Hematopoietic multipotent progenitor cell treated with erythropoietin and hydrocortisone succinate and interleukin-3 and kit ligand, for 4 days (in vitro differentiated cells): ENCODE data around the gene SNRPD3.
A peak's percentile ranks its signal among the peaks of the same experiment; 100 is the strongest.
"Not testable (repeated sequence)": the region's sequence is repeated elsewhere in the genome, so short reads cannot be mapped to it uniquely, and the experiment has no call there.

Source experiments
- DNase-seq: peaks from one replicate; pipeline ENCODE4 v3.0.0-alpha.2; 2015

The SNRPD3 gene

GRCh38 chr22:24592851-24593558, 37.2 kb downstream of the SNRPD3 start, which contains the start of gene LRRC75B:
Gene LRRC75B, minus strand, starts transcription at chr22:24593073. Its CDS starts 34 bp downstream, at chr22:24593039.
- DNase-seq, result peak; percentile 94

DNA sequence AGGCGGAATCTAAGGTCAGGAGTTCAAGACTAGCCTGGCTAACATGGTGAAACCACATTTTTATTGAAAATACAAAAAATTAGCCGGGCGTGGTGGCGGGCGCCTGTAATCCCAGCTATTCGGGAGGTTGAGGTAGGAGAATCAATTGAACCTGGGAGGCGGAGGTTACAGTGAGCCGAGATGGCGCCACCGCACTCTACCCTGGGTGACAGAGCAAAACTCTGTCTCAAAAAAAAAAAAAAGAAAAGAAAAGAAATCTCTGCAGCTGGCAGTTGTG, 37.7 kb downstream of the SNRPD3 start:
- not testable (repeated sequence) for DNase-seq

GRCh38 chr22:24593836-24594568, 38.2 kb downstream of the SNRPD3 start:
- peak; percentile 15 for DNase-seq

GRCh38 chr22:24594569-24595120, 38.8 kb downstream of the SNRPD3 start:
- no peak for DNase-seq

GRCh38 chr22:24595228-24595627, 39.4 kb downstream of the SNRPD3 start:
- DNase-seq, result no peak

DNA sequence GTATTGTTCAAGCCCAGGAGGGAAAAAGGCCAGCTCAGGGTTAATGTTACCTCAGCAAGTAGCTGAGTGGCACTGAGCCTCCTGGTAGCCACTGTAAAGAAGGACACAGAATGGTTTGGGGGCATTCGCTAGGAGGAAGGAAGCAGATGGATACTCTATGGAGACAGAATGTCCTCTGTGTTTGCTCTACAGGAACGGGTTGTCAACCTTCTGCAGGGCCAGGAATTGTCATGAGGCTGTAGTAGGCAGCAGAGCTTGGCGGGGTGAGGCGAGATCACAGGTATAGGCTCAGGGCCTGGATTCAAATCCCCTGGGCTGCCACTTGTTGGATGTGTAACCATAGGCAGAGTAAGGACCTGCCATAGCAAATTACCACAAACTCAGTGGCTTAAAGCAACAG, 40.1 kb downstream of the SNRPD3 start:
- no peak for DNase-seq

GRCh38 chr22:24597076-24597475, 41.3 kb downstream of the SNRPD3 start:
- not testable (repeated sequence) for DNase-seq

DNA sequence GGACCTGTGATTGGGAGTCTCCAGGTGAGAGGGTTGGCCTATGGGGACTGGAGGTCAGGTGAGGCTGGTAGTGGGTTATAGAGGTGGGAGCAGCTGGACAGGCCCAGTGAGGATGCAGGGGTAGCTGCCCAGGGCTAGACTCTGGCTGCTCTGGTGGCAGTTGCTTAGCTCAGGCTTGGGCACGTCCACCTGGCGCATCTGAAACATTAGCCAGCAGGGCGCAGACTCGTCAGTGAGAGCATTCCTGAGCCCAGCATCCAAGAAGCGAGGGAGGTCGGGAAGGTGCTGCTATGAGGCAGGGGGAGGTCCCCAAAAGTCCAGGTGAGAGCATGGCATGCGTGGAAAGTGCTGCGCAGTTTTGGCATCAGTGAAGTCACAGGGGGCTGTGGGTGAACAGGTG, 43.7 kb downstream of the SNRPD3 start:
- no peak for DNase-seq

GRCh38 chr22:24599958-24600715, 44.3 kb downstream of the SNRPD3 start:
- peak; percentile 62 for DNase-seq

DNA sequence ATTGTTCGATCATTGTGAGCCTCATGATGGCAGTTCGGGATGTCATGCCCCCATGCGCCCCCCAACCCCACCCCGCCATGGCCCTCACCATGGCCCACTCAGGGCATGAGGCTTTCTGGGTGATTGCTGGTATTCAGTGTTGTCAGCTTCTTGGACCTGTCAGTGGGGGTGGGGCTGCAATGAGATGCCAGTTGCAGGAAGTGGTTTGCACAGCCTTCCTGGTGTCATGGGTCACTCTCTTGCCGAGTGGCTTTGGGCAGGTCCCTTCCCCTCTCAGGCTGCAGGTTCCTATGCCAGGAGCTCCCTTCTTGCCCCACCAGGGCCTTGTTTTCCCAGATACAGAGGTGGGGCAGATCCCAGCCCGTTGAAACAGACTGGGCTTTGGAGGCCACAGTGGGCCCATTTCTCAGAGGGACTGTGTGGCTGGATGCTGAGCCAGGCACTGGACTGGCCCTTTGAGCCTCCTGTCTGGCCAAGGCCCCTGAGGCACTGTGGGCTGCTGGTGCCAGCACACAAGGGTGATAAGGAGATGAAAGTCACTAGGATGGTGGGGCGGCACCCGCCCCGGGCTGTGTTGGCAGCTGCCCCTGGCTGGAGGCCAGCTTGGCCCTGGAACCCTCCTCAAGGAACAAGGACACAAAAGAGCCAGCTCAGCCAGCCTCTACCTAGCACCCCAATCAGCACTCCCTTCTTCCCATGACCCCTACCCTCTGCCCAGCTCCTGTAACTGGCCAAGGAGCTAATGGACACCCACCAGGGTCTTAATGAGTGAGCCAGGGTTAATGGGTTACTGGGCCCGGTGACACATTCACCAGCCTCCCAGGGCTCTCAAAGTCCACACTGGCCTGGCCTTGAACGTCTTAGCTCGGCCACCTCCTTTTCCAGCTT, 45.7 kb downstream of the SNRPD3 start:
- peak; percentile 91 for DNase-seq

- not testable (repeated sequence) for DNase-seq
These were observed 46.4 kb downstream of the SNRPD3 start for GRCh38 chr22:24602105-24602749.

- peak; percentile 44 for DNase-seq
These were observed 47.3 kb downstream of the SNRPD3 start, which contains the start of gene GGT1 for GRCh38 chr22:24602847-24603769. Gene GGT1, plus strand, starts transcription at chr22:24603193. Its CDS starts 7,889 bp downstream, at chr22:24611082.

- DNase-seq, result peak; percentile 64
These were observed 48.2 kb downstream of the SNRPD3 start for GRCh38 chr22:24603770-24604629.

- DNase-seq, result not testable (repeated sequence)
These were observed 50.5 kb downstream of the SNRPD3 start for GRCh38 chr22:24606340-24606739.

- DNase-seq, result peak; percentile 79
These were observed 51.7 kb downstream of the SNRPD3 start for GRCh38 chr22:24607429-24607983.

GRCh38 chr22:24608327-24608726, 52.5 kb downstream of the SNRPD3 start:
- DNase-seq, result not testable (repeated sequence)

DNA sequence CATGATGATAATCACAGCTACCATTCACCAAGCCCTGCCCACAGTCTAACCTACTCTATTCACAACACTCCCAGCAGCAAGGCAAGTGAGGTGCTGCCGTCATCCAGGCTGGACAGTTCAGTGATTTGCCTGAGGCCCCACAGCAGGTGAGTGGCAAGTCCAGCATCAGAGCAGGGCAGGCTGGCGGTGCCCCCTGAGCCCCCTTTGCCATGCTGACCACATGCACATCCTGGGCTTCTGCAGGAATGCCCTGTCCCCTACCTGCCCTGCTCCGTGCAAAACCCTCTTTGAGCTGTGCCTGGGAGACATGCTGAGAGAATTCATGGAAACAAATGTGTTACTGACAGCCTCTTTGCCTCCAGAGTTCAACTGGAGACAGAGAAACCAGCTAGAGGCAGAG, 54.1 kb downstream of the SNRPD3 start:
- DNase-seq, result not testable (repeated sequence)

- DNase-seq, result not testable (repeated sequence)
These were observed 59.0 kb downstream of the SNRPD3 start for GRCh38 chr22:24614794-24615193.

DNA sequence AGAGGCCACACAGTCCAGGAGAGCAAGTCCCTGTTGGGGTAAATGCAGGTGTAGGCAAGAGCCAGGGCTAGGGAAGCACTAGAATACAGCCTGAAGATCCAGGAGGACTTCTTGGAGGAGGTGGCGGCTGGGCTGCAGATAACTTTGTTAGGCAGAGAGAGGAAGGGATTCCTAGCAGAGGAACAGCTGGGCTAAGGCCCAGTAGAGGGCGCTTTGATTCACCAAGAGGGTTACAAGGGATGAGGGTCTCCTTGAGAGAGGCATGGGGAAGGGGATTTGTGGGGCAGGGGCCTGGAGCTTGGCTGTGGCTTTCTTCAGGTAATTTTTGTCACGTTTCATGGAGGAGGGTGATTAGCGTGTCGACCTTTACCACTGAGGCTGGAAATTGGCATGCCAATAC, 65.4 kb downstream of the SNRPD3 start:
- DNase-seq, result not testable (repeated sequence)
